ENCODE data around the gene LGALS4.
"Not testable (repeated sequence)": the region's sequence is repeated elsewhere in the genome, so short reads cannot be mapped to it uniquely, and the experiment has no call there.

LGALS4 gene

GRCh38 chr19:38841787-38842438 lies 29.2 kb upstream of the LGALS4 start:
- peak in 1 of 2 experiments; percentile 28 for DNase-seq

DNA sequence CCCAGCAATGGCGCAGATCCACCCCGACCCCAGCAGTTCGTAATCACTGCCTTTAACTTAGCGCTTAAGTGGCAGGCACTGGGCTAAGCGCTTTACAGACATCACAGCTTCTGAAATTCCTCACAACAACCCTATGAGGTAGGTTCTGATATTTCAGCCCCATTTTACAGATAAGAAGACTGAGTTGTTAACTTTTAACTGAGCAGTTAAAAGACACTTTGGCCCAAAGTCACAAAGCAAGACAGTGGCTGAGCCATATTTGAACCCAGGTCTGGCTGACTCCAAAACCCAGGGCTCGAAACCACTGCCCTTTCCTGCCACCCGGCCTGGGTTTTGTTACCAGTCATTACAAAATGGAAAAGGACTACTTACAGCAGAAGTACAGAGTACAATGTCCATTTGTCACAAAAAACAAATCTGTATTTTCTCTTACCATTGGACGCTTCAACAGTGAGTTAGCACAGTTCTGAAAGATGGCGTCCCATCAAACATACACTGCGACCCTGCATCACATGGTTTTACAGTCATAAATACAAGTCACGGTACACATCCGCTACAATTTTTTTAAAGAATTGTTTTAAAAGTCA lies 28.5 kb upstream of the LGALS4 start:
- no peak for DNase-seq

DNA sequence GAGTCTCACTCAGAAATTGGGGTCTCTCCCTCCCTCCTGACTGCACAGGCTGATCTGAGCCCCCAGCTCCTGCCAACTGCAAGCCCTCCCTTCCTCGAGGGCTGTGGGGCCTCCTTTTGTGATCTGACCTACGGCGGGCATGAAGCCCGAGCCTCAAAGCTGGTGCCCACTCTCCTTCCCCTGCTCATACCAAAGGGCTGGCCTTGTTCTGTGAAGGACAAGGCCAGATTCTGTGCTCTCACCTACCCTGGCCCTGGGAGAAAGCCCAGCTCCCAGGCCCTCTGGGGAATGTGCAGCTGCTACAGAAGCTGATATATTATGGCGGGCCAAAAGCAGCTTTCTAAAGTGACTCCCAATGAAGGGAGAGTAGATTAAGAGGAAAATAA lies 27.8 kb upstream of the LGALS4 start:
- no peak for DNase-seq

GRCh38 chr19:38839816-38840582 lies 27.3 kb upstream of the LGALS4 start:
- no peak for DNase-seq

GRCh38 chr19:38838986-38839761 lies 26.4 kb upstream of the LGALS4 start:
- DNase-seq, result no peak

DNA sequence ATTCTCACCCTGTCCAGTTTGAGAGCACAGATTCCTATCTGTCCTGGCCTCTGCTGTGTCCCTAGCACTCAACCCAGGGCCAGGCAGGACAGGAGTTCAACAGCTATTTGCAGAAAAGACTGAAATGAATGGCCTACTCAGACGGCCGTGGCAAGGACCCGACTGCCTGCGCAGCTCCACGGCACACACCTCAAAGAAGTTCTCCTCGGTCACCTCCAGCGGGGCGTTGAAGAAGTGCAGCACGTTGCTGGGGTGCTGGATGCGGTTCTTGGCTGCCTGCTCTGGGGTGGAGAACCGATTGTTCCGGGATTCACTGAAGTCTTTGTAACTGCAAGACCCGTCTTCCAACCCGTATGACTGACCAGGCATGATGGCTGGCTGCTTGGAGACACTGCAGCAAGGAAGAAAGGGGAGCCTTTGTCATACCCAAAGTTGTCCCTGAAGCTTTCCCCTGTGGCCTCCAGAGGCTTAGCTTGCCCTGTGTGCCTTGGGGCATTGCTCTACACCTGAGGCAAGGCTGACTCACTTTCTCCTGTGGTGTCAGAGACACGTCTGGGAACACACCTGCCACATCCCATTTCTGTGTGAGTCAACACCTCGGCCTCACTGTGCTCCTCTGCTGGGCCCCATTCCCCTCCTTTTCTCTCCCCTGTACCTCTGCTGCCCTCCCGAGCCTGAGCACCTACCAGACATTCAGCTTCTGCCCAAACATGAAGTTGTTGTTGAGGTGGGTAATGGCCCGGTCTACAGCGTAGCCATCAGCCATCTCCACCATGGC lies 25.7 kb upstream of the LGALS4 start:
- peak; percentile 60 to 65 for DNase-seq

DNA sequence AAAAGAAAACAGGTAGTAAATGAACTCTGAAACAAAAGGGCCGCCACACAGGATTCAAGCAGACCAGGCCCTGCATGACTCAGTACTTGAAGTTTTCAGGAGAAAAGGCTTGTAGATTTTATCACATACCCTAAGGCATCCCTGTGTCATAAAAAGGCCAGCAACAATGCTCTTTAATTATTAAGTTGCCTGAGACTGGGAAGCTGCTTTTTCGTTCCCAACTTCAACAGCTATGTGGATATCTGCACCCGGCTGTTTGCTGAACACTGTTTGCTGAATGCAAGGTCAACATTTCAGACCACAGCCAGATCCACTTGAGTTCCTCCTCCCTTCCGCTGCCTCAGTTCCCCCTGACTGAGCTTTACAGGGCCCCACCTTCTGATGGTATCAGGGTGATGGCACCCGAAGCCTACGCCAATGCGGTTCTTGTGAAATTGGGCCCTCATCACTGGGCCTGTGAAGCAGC lies 24.9 kb upstream of the LGALS4 start:
- DNase-seq, result no peak

- no peak for DNase-seq
Observed at GRCh38 chr19:38836983-38837626, 24.4 kb upstream of the LGALS4 start.

GRCh38 chr19:38836159-38836982 lies 23.6 kb upstream of the LGALS4 start:
- DNase-seq, result no peak

GRCh38 chr19:38834590-38834989 lies 21.8 kb upstream of the LGALS4 start:
- DNase-seq, result no peak

GRCh38 chr19:38834104-38834490 lies 21.4 kb upstream of the LGALS4 start:
- no peak for DNase-seq

- DNase-seq, result no peak
Observed at GRCh38 chr19:38833092-38833425, 20.3 kb upstream of the LGALS4 start.

DNA sequence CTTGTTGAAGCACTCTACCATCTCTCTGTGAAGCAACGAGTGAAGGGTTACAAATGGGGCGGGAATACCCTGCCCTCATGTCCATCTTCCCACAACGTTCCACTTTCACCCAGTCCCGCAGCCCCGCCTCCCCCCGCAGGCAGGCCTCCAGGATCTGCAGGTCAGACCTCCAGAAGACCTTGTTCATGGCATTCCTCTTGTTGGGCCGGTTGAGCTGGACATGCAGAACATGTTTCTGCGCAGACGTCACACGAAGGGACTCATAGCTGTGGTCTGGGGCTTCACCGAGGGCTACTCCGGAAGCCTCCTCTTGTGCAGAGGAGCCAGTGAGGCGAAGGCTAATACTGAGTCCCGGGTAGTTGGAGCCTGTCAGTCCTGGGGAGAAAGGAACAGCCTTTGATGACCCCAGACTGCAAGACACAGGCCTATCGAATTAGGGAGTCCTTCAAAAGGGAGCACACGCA lies 18.4 kb upstream of the LGALS4 start:
- DNase-seq, result no peak

DNA sequence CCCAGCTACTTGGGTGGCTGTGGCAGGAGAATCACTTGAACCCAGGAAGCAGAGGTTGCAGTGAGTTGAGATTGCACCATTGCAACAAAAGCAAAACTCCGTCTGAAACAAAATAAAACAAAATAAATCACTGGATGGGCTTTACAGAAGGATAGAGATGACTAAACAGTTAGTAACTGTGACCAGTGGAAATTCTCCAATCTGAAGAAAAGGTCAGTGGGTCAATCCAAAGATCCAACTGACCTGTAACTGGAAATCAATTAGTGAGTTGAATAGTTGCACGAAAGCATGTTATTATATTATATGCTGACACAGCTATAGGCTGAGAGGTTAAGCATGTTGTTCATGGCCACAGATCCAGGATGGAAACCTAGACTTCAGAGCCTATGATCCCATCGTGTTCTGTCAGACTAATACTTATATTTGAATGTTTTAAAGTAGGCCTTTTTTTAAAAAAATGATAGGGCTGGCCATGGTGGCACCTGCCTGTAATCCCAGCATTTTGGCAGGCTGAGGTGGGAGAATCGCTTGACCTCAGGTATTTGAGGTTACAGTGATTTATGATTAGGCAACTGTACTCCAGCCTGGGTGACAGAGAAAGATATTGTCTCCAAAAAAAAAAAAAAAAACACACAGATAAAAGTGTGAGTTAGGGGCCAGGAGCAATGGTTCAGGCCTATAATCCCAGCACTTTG lies 17.4 kb upstream of the LGALS4 start:
- no peak for DNase-seq

DNA sequence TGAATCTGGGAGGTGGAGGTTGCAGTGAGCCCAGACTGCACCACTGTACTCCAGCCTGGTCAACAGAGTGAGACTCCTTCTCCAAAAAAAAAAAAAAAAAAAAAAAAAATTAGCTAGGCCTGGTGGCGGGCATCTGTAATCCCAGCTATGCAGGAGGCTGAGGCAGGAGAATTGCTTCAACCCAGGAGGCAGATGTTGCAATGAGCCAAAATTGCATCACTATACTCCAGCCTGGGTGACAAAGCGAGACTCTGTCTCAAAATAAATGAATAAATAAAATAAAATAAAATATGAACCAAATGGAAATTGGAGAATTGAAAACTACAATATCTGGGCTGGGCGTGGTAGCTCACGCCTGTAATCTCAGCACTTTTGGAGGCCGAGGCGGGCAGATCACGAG lies 16.5 kb upstream of the LGALS4 start:
- DNase-seq, result not testable (repeated sequence)

DNA sequence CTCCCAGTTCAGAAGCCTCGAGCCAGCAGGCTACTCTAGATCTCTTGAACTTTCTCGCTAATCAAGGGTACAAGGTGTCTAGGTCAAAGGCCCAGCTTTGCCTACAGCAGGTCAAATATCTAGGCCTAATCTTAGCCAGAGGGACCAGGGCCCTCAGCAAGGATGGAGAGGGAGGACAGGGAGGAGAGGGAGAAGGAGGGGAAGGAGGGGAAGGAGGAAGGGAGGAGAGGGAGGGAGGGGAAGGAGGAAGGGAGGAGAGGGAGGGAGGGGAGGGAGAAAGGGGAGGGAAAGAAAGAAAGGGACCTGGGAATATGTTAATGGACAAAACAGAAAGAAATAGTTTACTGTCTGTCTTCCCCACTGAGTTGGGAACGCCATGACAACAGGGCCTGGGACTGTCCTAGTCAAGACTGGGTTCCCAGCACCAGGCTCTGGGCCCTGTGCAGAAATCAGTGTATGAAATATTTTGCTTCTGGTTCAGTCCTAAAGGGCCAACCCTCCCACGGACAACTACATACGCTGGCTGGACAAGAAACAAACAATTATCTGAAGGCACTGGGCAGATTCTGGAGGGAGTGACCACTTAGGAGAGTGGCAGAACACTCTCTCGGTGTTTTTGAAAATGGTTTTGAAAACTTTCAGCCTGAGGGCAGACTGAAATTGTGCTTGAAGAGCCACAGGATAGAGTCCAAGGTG lies 14.3 kb upstream of the LGALS4 start:
- no peak for DNase-seq

DNA sequence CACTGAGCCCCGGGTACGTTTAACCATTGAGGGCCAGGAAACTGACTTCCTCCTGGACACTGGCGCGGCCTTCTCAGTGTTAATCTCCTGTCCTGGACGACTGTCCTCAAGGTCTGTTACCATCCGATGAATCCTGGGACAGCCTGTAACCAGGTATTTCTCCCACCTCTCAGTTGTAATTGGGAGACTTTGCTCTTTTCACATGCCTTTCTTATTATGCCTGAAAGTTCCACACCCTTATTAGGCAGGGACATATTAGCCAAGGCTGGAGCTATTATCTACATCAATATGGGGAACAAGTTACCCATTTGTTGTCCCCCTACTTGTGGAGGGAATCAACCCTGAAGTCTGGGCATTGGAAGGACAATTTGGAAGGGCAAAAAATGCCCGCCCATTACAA lies 13.2 kb upstream of the LGALS4 start:
- not testable (repeated sequence) for DNase-seq

- DNase-seq, result not testable (repeated sequence)
Observed at GRCh38 chr19:38821230-38821825, 8.6 kb upstream of the LGALS4 start.

DNA sequence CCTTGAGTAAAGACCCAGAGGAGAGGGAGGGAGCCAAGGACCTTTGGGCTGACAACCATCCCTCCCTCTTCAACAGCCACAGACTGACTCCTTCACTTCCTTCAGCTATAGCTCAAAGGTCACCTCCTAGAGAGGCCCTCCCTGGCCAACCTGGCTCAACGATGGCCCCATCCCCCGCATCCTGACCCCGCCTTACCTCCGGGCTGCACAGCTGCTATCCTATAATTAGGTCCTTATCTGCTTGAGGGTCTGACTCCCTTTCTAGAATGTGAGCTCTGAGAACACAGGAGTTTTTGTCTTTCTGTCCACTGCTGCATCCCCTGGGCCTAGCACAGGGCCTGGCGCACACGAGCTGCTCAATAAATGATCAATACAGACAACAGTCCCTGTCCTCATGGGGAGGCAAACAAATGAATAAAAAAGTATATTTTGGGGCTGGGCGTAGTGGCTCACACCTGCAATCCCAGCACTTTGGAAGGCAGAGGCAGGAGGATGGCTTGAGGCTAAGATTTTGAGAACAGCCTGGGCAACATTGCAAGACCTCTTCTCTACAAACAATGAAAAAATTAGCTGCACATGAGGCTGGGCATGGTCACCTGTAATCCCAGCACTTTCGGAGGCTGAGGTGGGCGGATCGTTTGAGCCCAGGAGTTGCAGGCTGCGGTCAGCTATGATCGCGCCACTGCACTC lies 6.6 kb upstream of the LGALS4 start:
- no peak for DNase-seq
